GM12878 (cell line): Measurements from ENCODE around the gene TUBB1. TPM values are rescaled to one million over a fixed set of nuclear protein-coding genes. Genes with fewer than 3 reads are reported as not detected.
A peak's percentile ranks its signal among the peaks of the same experiment; 100 is the strongest.

Experiments used
- ATF7 ChIP-seq: fragments of 450-650 bp; IDR thresholded peaks from 2 replicates; pipeline ENCODE4 v1.6.1; 2016; ENCODE audit warnings: low read depth, mild to moderate bottlenecking
- CUX1 ChIP-seq: IDR thresholded peaks from 2 replicates; pipeline ENCODE4 v1.6.1; 2012; ENCODE audit warnings: improper control_type of control experiment, low read depth, low read length; ENCODE audit not compliant: insufficient replicate concordance
- E2F8 ChIP-seq: fragments of 450-650 bp; IDR thresholded peaks from 2 replicates; pipeline ENCODE4 v1.6.1; 2018; ENCODE audit warnings: mild to moderate bottlenecking, low read depth, moderate library complexity; ENCODE audit not compliant: partially characterized antibody
- HDAC6 ChIP-seq: fragments of 200-600 bp; sonication (generic); IDR thresholded peaks from one replicate; pipeline ENCODE4 v1.8.0; 2017; ENCODE audit warnings: antibody characterized with exemption; ENCODE audit not compliant: unreplicated experiment
- IRF4 ChIP-seq: IDR thresholded peaks from 2 replicates; pipeline ENCODE4 v1.6.1; 2011; ENCODE audit warnings: low read depth, low read length
- MYB ChIP-seq: fragments of 150-350 bp; IDR thresholded peaks from 2 replicates; pipeline ENCODE4 v1.6.1; 2014; ENCODE audit warnings: mild to moderate bottlenecking, low read depth, low read length, borderline replicate concordance
- MYC ChIP-seq: IDR thresholded peaks from 2 replicates; pipeline ENCODE4 v1.6.1; 2011; ENCODE audit warnings: mild to moderate bottlenecking, low read length, moderate library complexity, inconsistent platforms; ENCODE audit not compliant: insufficient read depth, insufficient replicate concordance, insufficient read length, severe bottlenecking
- PBX3 ChIP-seq: IDR thresholded peaks from 2 replicates; pipeline ENCODE4 v1.6.1; 2011; ENCODE audit warnings: mild to moderate bottlenecking, low read depth, low read length, moderate library complexity; ENCODE audit not compliant: insufficient replicate concordance
- SMAD5 ChIP-seq: IDR thresholded peaks from 2 replicates; pipeline ENCODE4 v1.6.1; 2016; ENCODE audit warnings: antibody characterized with exemption, low read depth
- WRNIP1 ChIP-seq: IDR thresholded peaks from 2 replicates; pipeline ENCODE4 v1.6.1; 2011; ENCODE audit warnings: low read depth, low read length, improper control_type of control experiment, borderline replicate concordance
- ZNF207 ChIP-seq: fragments of 450-650 bp; IDR thresholded peaks from 2 replicates; pipeline ENCODE4 v1.6.1; 2014; ENCODE audit warnings: antibody characterized with exemption, mild to moderate bottlenecking, borderline replicate concordance
- polyA plus RNA-seq, 11 experiments: library from polyadenylated mRNA; depleted of rRNA in 4 of 11; unstranded in 6 of 11; stranded (reverse) in 5 of 11; fragments of >200 nt; fragmentation: Nextera tagmentation in 4 of 11; fragmentation: Illumina TruSeq in 1 of 11; extraction: Ambion mirVana in 4 of 11; extraction: Trizol in 1 of 11; gene quantifications; 1 replicate in 1 of 11; 2 replicates in 10 of 11; pipeline versions ENCODE4 v1.2.1 to v1.2.3, GENCODE V29; 2011 to 2016; ENCODE audit warnings: inconsistent platforms in 2 of 11, missing spikeins in 2 of 11, low read depth in 1 of 11
- total RNA-seq, 4 experiments: library from RNA; depleted of rRNA in 3 of 4; stranded (reverse); fragments of >200 nt in 3 of 4; fragmentation: Illumina TruSeq in 1 of 4; extraction: Trizol in 1 of 4; gene quantifications; 2 replicates each; pipeline versions ENCODE4 v1.2.1 to v1.2.3, GENCODE V29; 2013 to 2021
- TF ChIP-seq, protein P1 (sequence below): fragments of 150-350 bp; IDR thresholded peaks from 2 replicates; pipeline ENCODE4 v1.6.1; 2016; ENCODE audit warnings: low read depth, low read length
- TF ChIP-seq, protein P2 (sequence below): IDR thresholded peaks from 2 replicates; pipeline ENCODE4 v1.6.1; 2011; ENCODE audit warnings: borderline replicate concordance, low read depth, mild to moderate bottlenecking, moderate library complexity, low read length; ENCODE audit not compliant: insufficient read depth, poor library complexity, severe bottlenecking

Gene TUBB1
- total and polyA plus RNA-seq, 10 of the 15 experiments (the other 5 are each of a cell fraction or from before 2014, with no cell fraction given), result 0.02 to 0.20 (median 0.06) TPM; not detected in 3

GRCh38 chr20:59007665-59008511 lies 11.3 kb upstream of the TUBB1 start (continued):
- TF ChIP-seq, protein P1, sequence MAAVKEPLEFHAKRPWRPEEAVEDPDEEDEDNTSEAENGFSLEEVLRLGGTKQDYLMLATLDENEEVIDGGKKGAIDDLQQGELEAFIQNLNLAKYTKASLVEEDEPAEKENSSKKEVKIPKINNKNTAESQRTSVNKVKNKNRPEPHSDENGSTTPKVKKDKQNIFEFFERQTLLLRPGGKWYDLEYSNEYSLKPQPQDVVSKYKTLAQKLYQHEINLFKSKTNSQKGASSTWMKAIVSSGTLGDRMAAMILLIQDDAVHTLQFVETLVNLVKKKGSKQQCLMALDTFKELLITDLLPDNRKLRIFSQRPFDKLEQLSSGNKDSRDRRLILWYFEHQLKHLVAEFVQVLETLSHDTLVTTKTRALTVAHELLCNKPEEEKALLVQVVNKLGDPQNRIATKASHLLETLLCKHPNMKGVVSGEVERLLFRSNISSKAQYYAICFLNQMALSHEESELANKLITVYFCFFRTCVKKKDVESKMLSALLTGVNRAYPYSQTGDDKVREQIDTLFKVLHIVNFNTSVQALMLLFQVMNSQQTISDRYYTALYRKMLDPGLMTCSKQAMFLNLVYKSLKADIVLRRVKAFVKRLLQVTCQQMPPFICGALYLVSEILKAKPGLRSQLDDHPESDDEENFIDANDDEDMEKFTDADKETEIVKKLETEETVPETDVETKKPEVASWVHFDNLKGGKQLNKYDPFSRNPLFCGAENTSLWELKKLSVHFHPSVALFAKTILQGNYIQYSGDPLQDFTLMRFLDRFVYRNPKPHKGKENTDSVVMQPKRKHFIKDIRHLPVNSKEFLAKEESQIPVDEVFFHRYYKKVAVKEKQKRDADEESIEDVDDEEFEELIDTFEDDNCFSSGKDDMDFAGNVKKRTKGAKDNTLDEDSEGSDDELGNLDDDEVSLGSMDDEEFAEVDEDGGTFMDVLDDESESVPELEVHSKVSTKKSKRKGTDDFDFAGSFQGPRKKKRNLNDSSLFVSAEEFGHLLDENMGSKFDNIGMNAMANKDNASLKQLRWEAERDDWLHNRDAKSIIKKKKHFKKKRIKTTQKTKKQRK, result no peak
- TF ChIP-seq MYB, result no peak
- no peak for TF ChIP-seq CUX1
- peak; percentile 98 for TF ChIP-seq IRF4
- TF ChIP-seq ZNF207, result peak; percentile 71; the same call in 1 of the 2 replicates
- TF ChIP-seq HDAC6, result no peak
- TF ChIP-seq SMAD5, result 0 out of 2 replicates have a peak, but pooled peaks have one; percentile 34
- TF ChIP-seq, protein P2, sequence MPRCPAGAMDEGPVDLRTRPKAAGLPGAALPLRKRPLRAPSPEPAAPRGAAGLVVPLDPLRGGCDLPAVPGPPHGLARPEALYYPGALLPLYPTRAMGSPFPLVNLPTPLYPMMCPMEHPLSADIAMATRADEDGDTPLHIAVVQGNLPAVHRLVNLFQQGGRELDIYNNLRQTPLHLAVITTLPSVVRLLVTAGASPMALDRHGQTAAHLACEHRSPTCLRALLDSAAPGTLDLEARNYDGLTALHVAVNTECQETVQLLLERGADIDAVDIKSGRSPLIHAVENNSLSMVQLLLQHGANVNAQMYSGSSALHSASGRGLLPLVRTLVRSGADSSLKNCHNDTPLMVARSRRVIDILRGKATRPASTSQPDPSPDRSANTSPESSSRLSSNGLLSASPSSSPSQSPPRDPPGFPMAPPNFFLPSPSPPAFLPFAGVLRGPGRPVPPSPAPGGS, result peak; percentile 96
- peak; percentile 76 for TF ChIP-seq PBX3
- TF ChIP-seq MYC, result no peak
- TF ChIP-seq ATF7, result peak; percentile 61
- TF ChIP-seq E2F8, result no peak
- no peak for TF ChIP-seq WRNIP1
